Ammon's horn (tissue), 1 donor: ENCODE data around the gene ZKSCAN7.
"Not testable (repeated sequence)": the region's sequence is repeated elsewhere in the genome, so short reads cannot be mapped to it uniquely, and the experiment has no call there.

Source experiments
- DNase-seq: peaks from one replicate; pipeline ENCODE4 v3.0.0-alpha.2; 2016; ENCODE audit warnings: low spot score

ZKSCAN7 gene

DNA sequence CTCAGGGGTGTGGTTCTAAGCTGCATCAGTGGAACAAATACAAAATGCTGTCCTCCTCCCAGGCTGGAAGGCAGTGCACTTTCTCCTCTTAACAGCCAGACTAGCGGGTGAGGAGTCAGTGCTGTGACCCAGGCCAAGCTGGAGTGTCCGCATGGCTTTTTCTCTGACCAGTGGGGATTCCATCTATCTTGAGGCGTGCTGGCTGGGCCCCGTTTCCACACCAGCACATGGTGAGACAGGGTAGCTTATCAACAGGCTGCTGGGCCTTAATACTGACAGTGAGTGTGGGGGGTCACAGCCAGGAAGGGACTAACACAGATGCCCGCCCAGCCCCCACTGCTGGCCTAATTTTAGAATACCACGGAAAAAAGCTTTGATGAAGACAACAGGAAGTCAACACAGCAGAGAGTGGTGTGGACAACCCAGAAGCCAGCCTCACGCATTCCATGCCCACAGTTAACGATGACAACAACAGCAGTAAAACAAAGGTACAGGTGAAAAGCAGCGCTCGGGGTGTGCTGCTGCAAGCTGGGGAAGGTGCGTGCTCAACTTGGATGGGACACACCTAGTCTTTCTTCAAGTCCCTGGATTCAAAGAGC is 22.5 kb downstream of the ZKSCAN7 start:
- not testable (repeated sequence) for DNase-seq

DNA sequence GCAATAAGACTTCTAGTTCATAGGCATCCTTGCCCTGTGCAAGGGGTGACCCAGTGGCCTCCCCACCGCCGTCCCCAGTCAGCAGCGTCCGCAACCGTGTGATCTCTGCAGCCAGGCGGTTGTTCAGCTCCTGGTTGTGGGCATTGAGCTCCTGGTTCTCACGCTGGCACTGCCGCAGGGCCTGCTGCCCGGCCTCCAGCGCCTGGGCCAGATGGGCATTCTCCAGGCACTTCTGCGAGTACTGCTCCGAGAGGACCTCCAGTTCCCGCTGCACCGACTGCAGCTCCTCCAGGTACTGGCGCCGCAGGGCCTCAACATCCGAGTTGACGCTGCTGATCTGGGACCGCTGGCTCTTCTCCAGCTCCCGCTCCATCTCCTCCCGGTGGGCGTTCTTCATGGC is 23.3 kb downstream of the ZKSCAN7 start:
- not testable (repeated sequence) for DNase-seq

DNA sequence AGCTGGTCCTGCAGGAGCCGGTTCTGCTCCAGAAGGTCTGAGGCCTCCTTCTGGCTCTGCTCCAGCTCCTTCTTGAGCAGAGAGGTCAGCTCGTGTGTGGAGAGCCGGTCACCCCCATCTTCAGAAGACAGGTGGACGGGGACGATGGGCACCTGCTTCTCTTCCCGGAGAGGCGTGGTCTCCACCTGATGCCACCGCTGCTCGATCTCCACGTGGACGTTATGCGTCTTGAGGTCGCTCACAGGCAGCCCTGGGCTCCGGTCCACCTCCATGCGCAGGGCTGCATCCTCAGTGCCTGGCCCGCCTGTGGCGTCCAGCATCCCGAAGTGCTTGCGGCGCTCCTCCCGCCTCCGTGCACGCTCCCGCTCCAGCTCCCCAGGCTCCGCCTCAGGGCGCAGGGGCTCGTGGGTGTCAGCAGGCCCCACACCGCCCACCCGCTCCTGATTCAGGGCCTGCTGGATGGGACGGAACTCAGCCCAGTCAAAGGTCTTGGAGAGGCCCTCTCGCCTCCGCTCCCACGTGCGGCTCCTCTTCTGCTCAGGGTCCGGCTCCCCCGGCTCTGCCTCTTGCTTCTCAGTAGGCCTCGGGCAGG is 24.0 kb downstream of the ZKSCAN7 start:
- DNase-seq: not testable (repeated sequence)

DNA sequence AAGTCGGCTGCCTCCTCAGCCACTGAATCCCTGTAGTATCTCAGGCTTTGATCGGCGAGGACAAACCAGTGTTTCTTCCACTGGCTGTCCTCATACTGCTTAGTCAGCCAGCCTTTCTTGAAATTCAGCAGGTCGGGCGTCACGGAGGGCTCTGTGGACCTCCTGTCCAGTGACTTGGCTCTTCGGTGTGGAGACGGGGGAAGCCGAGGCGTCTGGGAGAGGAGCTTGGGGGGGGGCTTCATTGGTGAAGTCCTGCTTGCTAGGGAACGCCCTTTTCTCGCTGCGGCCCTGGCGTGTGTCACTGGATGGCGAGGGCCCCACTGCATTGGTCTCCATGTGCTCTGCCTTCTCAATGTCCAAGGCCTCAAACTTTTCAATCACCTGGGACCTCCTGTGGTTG is 24.8 kb downstream of the ZKSCAN7 start:
- not testable (repeated sequence) for DNase-seq

DNA sequence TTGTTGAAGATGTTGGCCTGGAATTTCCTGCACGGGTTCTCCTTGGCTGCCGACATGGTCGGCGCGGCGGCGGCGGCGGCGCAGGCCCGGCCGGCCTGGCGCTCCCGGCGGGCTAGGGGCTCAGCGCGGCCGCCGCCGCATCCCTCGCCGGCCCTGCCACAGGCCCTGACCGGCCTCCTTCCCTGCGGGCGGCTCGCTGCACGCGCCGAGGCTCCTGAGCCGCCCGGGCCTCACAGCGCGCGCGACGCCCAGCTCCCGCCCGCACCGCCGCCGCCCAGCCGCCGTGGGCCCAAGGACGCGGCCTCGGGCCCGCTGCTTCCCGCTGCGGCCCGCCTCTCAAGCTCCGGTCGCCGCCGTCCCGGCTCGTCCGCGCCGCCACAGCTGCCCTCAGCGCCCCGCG is 26.0 kb downstream of the ZKSCAN7 start:
- not testable (repeated sequence) for DNase-seq

DNA sequence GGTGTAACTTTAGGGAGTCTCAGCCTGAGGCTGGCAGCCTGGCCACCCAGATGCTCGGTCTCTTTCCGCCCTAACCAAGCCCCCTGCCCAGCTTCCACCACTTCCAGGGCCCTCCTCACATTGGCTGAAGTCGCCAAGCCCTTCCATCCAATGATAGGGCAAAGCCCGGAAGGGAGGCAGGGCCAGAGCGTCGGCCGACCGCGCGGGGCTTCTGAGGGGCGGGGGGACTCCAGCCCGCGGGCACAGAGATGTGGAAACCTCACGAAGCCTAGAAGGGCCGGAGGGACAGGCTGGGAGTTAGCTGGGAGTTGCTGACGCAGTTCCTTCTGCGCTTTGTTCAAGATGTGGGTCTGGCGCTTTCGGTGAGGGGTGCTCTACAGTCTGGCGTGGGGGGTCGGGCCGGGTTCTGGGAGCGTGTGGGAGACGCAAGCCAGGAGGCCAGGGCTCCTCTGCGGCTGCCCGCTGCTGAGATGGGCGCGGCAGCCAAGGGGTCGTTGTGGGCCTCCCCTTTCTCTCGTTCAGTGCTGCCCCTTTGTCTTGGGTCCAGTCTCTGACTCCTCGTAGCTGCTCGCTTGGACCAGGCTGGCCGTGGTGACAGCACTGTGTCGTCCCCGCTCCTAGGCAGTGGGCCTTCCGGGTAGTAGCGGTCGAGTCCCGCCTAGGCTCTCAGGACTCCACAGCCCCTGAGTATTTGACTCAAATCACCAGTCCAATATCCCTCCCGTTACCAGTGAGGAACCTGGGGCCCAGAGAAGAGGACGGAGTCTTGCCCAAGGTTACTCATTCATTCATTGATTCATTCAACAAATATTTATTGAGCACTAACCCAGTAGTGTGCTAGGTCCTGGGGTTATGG is 29.9 kb downstream of the ZKSCAN7 start, which contains the start of gene ZNF660:
ZNF660 (plus strand) TSS at position 319 of the 856 bp plus-strand sequence. CDS start 9,230 bp downstream, outside the sequence.
- peak; percentile 85 for DNase-seq

DNA sequence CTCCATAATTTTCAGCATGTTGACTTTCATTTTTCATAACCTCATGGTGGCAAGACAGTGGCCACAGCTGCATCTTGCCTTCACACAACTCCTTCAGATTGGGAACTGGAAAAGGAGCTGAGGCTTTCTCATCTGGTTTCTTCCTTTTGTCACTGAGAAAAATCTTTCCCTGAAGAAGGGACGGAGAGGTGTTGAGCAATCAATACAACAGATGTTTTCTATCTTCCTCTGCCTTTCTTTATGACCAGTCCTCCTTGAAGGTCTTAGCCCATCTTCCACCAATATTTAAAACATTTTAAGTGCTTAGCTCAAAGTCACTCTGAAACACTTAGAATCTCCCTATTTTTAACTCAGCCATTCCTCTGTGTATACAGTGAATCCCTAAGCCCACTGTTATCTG is 41.6 kb downstream of the ZKSCAN7 start:
- DNase-seq: no peak

DNA sequence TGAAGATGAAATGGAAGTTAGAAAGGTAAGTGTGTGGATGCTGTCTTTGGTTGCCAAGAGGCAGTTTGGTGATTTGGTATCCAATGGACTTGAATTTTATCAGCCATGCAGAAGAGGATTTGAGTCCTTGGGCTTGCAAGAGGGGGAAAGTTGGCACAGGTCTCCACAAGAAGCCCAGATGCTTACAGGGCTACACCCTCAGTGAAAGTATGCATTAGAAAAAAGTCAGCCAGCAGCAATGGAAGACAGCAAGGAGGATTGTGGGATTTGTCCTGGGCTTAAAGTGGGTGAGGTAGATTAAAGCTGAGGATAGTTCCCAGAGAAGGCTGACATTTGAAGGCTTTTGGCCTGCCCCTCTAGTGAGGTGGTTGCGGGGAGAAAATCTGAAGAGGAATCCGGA is 46.8 kb downstream of the ZKSCAN7 start:
- no peak for DNase-seq

DNA sequence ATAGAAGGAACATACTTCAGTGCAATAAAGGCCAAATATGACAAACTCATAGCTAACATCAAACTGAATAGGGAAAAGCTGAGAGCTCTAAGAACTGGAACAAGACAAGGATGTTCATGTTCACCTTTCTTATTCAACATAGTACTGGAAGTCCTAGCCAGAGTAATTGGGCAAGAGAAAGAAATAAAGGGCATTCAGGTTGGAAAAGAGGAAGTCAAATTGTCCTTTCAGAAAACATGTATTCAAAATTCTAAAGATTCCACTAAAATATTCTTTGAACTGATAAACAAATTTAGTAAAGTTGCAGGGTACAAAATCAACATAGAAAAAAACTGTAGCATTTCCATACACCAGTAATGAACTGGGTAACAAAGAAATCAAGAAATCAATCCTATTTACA is 57.7 kb downstream of the ZKSCAN7 start:
- no peak for DNase-seq
